Effector CD8-positive, alpha-beta T cell (primary cell): Measurements from ENCODE around the gene SYNE3.

Experiments
- DNase-seq: peaks from one replicate; lab custom pipeline; 2025; lab: John Stamatoyannopoulos, UW

The SYNE3 gene

GRCh38 chr14:95475540-95476240, 40.8 kb downstream of the SYNE3 start:
- no peak for DNase-seq

GRCh38 chr14:95474941-95475340, 41.5 kb downstream of the SYNE3 start:
- DNase-seq = no peak

- DNase-seq = no peak
These were observed 42.0 kb downstream of the SYNE3 start for GRCh38 chr14:95474486-95474885.

GRCh38 chr14:95472819-95473251, 43.6 kb downstream of the SYNE3 start:
- DNase-seq = no peak

GRCh38 chr14:95471476-95471875, 45.0 kb downstream of the SYNE3 start:
- DNase-seq = no peak

GRCh38 chr14:95471016-95471415, 45.4 kb downstream of the SYNE3 start:
- no peak for DNase-seq

GRCh38 chr14:95469134-95469481, 47.3 kb downstream of the SYNE3 start:
- DNase-seq = no peak

GRCh38 chr14:95468448-95469133, 47.9 kb downstream of the SYNE3 start:
- no peak for DNase-seq

- DNase-seq = no peak
These were observed 48.8 kb downstream of the SYNE3 start for GRCh38 chr14:95467657-95468056.

- DNase-seq = no peak
These were observed 49.2 kb downstream of the SYNE3 start for GRCh38 chr14:95467232-95467631.
